ENCODE data around the gene SLC39A7.
"Not testable (repeated sequence)": the region's sequence is repeated elsewhere in the genome, so short reads cannot be mapped to it uniquely, and the experiment has no call there.

The SLC39A7 gene

GRCh38 chr6:33206864-33207551 is 6.3 kb downstream of the SLC39A7 start:
- peak; percentile 56 for DNase-seq

DNA sequence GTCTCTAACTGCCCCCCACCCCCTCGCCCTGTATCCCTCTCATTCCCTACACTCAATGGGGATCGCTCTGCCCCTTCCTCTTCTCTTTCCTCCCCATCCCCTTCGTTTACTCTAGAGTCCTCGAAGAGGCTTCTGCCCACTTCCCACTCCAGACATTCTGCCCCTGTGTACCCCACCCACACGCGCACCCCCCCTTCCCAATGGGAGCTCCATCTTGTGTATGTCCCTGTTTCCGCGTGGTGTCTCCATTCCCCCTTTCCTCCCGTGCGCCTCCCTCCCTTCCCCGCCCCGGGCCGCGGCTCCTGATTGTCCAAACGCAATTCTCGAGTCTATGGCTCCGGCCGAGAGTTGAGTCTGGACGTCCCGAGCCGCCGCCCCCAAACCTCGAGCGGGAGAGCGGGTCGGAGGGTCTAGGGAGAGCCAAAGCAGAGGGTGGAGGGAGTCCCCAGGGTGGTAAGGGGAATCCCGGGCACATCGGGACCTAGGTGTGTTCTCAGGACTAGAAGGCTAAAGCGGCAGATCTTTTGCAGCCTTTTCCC is 7.0 kb downstream of the SLC39A7 start:
- peak; percentile 66 for DNase-seq

- DNase-seq = peak; percentile 85
These were observed 7.7 kb downstream of the SLC39A7 start, which contains the start of gene RING1 for GRCh38 chr6:33208091-33208967. TSS of gene RING1 (plus strand) at chr6:33208500. CDS start at chr6:33208823, 323 bp downstream.

- DNase-seq = no peak
These were observed 9.2 kb downstream of the SLC39A7 start for GRCh38 chr6:33209856-33210255.

DNA sequence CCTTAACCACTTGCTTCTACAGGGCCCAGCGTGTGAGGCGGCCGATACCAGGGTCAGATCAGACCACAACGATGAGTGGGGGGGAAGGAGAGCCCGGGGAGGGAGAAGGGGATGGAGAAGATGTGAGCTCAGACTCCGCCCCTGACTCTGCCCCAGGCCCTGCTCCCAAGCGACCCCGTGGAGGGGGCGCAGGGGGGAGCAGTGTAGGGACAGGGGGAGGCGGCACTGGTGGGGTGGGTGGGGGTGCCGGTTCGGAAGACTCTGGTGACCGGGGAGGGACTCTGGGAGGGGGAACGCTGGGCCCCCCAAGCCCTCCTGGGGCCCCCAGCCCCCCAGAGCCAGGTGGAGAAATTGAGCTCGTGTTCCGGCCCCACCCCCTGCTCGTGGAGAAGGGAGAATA is 10.5 kb downstream of the SLC39A7 start:
- no peak for DNase-seq

DNA sequence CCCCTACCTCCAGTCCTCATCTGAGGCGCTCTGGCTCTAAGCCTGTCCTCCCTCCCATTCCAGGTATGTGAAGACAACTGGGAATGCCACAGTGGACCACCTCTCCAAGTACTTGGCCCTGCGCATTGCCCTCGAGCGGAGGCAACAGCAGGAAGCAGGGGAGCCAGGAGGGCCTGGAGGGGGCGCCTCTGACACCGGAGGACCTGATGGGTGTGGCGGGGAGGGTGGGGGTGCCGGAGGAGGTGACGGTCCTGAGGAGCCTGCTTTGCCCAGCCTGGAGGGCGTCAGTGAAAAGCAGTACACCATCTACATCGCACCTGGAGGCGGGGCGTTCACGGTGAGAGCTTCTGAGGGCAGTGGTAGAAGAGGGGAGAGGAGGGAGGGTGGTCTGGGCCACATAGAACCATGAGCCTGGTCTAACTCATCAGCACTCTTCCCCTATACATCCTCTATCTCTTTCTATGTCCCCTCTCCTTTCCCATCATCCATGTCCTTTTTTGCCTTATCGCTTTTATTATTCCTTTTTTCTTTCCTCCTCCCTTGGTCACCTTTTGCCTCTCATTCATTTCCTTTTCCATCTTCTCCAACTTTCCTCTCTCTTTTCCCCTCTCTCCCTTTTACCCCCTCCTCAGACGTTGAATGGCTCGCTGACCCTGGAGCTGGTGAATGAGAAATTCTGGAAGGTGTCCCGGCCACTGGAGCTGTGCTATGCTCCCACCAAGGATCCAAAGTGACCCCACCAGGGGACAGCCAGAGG is 11.2 kb downstream of the SLC39A7 start:
- peak; percentile 32 for DNase-seq

DNA sequence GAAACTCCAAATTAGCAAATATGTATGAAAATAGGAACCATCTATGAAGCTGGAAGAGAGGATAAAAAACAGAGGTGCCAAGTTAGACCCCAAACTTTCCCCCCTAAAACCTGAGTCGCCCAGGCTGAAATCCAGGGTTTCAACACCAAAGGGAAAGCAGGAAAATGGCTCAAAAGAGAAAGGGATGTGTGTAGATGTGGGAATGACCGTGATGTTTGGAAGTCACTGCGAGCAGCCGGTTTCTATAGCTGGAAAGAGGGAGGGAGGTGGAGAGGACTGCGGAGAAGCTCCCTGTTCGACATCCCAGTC is 12.1 kb downstream of the SLC39A7 start:
- DNase-seq = no peak

GRCh38 chr6:33213166-33213988 is 12.7 kb downstream of the SLC39A7 start:
- DNase-seq = peak; percentile 48

DNA sequence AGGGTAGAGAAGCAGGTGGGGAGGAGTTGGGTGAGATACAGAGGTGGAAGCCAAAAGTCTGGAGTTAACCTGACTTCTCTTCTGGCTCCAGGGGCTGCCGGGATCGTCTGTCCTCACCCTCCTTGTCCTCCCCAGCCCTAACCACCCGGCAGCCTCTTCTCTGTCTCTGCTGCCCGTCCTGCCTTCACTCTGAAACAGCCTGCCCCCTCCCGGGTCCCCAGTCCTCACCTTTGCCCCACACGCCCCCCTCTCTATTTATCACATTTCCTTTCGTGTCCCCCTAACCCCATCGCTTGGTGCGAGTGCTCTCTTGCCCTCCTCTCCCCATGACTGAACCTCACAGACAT is 13.3 kb downstream of the SLC39A7 start:
- no peak for DNase-seq

GRCh38 chr6:33215271-33216116 is 14.8 kb downstream of the SLC39A7 start:
- no peak for DNase-seq

DNA sequence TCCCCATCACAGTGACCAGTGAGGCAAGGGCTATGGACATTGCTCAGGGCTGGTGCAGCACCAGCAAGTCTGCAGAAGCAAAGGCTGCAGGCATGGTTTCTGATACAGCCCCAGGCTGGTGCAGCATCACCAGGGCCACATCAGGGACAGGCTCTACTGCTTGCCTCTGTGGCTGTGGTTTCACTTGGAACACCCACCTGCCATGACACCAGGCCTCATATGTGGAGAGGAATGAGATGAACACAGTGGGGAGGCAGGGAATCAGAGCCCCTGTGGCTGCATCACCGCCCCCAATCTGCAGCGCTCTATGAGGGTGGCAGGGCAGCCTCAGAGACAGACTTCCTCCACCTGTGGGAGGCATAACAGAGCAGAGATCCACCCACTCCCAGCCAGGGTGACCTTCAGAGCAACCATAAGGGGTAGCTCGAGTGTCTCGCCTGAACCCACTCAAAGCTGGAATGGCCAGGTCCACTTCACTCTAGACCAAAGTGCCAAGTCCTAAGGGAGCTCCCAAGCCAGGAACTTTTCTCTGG is 15.5 kb downstream of the SLC39A7 start:
- DNase-seq = no peak

DNA sequence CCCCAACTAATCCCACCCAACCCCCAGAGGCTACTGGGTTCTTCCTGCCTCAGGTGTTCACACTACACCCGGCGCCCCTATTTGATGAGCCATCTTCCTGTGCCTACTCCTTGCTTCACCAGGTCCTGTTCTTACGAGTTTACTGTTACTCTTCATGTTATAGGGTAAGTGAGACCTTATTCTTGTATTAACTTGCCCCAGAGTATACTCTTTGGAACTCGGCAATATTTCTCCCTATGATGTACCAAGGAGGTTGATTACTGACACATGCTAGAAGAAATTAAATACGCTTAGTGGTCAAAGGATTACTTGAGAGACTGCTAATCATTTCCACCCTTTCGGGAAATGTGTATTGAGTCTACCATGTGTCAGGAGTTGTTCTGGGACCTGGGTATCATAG is 16.6 kb downstream of the SLC39A7 start:
- DNase-seq = no peak

DNA sequence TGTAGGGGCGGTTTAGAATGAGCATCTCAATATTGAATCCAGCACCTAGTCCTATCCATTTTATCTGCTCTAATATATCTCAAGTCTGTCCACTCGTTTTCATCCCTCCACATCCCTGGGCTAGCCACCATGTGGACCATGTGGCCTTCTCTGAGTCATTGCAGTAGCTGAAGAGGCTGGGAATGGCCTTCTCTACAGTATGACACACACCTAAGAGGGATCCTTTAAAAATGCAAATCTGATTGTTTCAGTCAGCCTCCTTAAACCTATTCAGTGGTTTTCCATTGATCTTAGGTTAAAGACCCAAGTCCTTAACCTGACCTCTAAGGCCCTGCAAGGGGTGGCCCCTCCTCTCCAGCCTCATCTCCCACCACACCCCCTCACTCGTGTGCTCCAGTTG is 17.0 kb downstream of the SLC39A7 start:
- no peak for DNase-seq

GRCh38 chr6:33226503-33227120 is 25.9 kb downstream of the SLC39A7 start:
- DNase-seq = not testable (repeated sequence)

- no peak for DNase-seq
These were observed 34.6 kb downstream of the SLC39A7 start for GRCh38 chr6:33235221-33235634.

DNA sequence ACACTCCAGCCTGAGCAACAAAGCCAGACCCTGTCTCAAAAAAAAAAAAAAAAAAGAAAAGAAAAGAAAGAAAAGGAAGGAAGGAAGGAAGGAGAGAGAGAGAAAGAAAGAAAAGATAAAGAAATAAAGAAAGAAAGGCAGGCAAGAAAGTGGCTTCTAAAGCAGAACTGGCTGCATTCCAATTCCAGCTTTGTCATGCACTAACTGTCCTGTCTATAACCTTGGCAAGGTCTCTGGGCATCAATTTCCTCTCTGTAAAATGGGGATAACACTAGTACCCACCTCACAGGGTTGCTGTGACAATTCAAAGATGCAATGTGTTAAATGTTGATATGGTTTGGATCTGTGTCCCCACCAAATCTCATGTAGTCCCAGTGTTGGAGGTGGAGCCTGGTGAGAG is 35.7 kb downstream of the SLC39A7 start:
- DNase-seq = no peak

DNA sequence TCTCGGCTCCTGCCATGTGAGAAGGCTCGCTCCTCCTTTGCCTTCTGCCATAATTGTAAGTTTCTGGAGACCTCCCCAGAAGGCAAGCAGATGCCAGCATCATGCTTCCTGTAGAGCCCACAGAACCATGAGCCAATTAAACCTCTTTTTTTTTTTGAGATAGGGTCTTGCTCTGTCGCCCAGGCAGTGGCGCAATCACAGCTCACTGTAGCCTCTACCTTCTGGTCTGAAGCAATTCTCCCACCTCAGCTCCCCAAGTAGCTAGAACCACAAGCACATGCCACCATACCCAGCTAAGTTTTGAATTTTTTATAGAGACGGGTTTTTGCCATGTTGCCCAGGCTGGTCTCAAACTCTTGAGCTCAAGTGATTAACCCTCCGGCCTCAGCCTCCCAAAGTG is 36.2 kb downstream of the SLC39A7 start:
- no peak for DNase-seq

GRCh38 chr6:33237741-33238140 is 37.1 kb downstream of the SLC39A7 start:
- DNase-seq = no peak

GRCh38 chr6:33241968-33242367 is 41.3 kb downstream of the SLC39A7 start:
- no peak for DNase-seq

- DNase-seq = no peak
These were observed 42.8 kb downstream of the SLC39A7 start for GRCh38 chr6:33243476-33243875.

Data from NCI-H82 (cell line).